Renal cortical epithelial cell (primary cell): Measurements from ENCODE around the gene KAT2B. TPM values are rescaled to one million over a fixed set of nuclear protein-coding genes. Genes with fewer than 3 reads are reported as not detected.

Experiments
- DNase-seq: peaks from one replicate; pipeline ENCODE4 v3.0.0-alpha.2; 2011; ENCODE audit warnings: low read depth
- total RNA-seq: library from RNA; depleted of rRNA; stranded (reverse); fragments of >200 nt; gene quantifications from 2 replicates; pipeline ENCODE4 v1.2.3, GENCODE V29; 2014

KAT2B gene
- total RNA-seq, 1 donor from 2014 or later = 13.6 TPM

DNA sequence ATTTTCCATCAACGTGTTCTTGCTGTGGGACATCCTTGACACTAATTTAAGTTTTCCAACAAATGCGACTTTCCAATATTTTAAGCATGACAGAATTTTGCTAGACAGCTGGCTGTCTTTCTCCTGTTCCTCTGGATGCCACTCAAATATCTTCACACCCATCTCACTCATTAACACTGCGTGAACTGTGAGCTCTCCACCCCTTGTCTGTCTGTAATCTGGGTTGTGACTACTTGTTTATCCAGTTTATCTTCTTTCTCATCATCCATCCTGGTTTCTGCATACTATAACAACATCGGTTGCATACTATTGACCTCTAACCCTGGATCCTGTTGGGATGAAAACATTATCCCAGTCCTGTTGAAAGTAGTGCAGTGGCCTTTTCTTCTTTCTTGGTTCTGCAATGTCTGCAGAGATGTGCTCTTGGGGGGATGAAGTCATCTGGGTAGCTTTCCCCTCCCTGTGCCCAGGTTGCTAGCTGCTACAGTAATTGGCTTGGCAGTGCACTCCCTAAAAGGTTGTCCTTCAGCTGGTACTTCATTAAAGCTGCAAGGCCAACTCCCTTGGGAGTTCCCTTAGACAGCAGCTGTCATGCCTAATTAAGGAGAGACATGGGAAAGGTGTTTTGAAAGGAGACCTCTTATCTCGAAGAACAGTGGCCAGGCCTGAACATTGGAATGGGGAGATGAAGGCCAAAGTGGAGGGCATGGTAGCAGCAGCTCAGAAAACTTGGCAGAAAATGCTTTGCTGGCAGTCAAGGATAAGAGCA lies 24.7 kb downstream of the KAT2B start:
- no peak for DNase-seq

DNA sequence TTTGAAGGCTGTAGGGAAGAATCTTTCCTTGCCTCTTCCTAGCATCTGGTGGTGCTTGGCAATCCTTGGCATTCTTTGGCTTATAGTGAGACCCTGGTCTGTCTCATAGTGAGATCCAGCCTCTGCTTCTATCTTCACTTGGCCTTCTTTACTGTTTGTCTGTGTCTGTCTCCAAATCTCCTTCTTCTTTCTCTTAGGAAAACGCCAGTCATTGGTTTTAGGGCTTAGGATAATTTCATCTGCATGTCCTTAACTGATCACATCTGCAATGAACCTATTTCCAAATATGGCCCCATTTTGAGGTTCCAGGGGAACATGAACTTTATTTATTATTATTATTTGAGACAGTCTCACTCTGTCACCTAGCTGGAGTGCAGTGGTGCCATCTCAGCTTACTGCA lies 25.8 kb downstream of the KAT2B start:
- no peak for DNase-seq

DNA sequence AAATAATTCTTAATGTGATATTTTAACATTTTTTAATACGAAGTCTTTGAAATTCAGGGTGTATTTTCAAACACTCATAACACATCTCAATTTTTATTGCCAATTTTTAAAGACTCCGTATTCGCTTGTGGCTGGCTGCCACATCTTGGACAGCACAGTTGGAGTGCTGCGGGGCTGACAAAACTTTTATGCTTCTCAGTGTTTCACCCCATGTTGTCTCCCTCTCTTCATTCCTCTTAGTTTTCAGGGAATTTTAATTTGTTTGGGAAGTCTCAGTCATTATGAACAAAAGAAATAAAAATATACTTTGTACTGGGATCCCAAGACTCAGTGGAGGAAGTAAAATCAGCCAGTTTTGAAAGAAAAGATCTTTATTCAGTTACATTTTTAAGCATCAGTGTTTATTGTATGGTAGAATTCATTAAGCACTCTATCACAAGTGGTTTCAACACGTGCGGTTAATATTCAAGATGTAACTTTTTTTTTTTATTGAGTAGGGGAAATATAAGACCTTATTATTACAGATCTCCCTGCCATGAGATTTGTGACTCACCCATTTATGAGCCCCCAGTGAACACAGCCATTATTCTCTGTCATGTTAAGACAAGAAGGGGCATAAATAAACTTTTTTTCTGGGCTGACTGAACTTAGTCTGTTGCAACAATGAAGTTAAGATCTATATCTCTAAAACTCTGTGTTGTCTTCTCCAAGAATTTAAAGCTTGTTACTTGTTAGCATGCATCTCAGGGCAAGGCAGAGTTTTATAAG lies 26.8 kb downstream of the KAT2B start:
- no peak for DNase-seq

DNA sequence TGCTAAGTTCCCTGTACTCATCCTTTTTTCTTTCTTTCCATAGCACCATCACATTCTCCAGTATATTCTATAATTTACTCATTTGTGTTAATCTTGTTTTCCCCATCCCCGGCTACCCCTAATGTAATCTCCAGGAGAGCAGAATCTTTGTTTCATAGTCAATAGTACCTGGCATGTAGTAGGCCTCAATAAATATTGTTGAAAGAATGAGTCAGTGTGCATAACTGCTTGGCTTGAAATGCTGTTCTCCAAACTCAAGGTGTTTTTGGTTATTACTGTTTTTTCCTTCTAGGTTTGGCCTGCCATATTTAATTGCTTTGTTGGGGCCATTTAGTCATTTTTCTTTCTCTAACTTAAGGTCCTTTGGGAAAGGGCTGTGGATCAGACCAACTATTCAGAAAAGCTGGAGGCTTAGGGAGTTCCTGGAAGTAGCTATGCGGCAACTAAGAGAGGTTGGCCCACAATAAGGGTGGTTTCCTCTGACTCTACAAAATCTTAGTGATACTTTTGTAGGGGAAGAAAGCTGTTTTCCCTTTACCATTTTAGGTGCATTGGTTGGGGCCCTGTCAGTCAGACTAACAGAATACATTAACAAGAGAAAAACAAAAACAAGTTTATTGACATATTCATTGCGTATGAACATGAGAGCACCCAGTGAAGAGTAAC lies 28.4 kb downstream of the KAT2B start:
- DNase-seq = peak; percentile 35

DNA sequence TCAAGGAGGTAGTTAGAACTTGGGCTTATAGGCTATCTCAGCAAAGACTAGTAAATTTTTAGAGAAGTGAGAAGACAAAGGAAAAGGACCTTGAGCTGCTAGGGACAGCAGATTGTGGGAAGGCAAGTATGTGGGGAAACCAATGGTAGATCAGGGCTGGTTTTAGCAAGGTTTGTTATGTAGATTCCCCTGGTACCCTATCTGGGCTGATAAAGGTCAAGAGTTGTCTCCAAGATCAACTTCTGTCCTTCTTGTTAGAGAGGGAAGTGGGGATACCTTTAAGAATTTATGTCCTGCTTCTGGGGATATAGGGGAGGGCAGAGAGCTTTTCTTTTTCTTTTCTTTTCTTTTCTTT lies 28.9 kb downstream of the KAT2B start:
- DNase-seq = no peak

DNA sequence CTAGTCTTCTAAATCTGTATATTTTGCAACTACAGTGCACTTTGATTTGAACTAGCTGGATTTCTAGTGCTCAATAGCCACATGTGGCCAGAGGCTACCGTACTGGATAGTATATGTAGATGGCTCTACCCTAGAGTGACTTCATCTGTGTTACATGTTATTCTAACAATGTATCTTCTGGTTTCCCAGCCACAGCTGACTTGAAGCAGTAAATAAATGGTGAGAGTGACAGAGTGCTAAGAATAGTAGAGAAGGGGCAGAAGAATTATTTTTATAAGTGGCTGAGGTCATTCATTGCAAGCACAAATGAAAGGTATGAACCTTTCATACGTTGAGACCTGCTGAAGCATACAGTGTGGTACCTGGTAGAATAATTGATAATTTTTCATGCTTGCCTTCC lies 30.9 kb downstream of the KAT2B start:
- DNase-seq = no peak

DNA sequence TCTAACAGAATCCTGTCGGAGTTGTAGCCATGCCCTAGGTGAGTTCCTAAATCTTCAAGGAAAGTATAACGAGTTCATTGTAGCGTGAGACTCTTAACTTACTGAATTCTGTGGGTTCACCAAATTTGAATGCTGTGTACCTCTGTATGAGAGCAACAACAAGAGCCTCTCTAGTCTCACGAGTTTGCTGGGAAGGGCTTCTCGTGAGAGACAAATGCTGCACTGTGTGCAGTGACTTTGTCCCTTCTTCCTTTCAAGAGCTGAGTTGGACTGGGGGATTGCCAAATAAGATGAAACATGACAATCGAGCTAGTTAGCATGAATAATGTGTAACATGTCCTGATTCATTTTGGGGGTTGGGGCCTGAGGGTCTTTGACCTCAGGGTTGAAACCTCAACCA lies 32.2 kb downstream of the KAT2B start:
- no peak for DNase-seq

DNA sequence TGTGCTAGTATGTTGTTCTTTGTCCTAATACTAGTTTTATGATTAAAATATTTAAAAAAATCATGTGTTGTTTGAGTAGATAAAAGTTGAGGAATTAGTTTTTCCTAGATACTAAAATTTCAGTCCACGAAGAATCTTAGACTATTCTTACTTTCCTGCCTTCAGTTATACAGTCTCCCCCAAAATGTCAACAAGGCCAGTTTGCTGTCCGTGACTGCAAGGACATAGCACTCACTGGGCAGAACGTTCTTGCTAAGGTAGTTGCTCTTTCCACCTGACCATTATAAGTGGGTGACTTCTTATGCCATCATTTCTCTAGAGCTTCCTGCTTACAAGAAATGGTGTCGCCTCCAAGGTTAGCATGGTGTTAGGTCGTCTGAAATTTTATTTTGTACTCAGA lies 32.8 kb downstream of the KAT2B start:
- no peak for DNase-seq

DNA sequence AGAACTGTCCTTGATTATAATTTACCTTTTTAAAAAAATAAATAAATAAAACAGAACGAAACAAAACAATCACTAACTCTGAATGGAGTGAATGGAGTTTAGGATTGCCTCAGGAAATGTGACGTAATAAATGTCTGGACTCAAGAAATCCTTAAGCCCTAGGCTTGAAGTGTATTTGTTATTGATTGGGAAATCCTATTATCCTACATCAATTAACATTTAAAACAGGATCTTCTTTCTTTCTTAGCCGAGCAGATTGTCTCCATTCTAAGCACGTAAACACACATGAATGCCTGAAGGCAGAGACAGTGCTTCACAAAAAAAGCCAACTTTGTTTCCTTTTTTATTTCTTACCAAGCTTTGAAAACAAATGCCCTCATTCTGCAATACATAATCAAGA lies 33.4 kb downstream of the KAT2B start:
- peak; percentile 19 for DNase-seq

DNA sequence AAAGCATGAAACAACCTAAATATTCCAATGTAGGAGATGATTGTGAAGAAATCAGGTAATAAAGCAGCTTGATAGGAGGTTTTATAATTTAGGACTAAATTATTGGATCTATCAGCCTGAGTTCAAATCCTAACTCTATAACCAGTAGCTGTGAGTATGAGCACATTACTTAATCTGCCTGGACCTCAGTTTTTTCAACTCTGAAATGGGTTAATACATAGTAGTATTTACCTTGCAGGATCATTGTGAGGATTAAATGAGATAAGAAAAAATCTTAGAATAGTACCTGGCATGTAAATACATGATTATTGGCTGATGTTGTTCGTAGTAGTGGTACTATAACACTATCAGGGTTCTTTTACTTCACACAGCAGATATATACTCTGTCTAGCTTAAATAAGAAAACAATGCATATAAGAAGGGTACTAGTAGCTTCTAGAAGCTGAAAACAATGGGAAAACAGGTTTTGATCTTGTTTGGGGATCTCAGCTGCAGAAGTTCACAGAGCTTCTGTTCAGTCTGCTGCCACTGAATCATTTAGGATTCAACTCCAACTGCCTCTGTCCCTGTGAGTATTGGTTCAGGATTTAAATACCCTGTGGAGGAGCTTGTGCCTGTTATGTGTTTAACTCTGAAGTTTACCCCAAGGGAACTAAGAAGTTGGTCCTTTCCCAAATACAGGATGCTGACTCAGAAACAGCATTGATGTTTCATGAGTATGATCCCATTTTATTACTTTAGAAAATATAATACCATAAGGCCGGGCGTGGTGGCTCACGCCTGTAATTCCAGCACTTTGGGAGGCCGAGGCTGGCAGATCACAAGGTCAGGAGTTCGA lies 34.2 kb downstream of the KAT2B start:
- DNase-seq = no peak

DNA sequence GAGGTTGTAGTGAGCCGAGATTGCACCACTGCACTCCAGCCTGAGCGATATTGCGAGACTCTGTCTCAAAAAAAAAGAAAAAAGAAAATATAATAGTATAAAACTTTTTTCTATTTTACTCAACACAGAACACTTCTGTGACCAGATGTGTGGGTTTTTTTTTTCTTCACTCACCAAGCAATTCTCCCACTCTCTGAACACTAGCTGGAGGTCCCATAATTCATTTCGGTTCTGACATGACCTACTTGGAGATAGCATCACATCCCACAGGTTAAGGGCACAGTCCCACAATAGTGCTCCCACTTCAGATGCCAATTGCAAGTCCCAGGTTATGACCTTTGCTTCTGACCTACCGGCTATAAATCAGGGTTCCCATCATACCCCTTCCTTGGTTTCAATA lies 35.0 kb downstream of the KAT2B start:
- DNase-seq = no peak

DNA sequence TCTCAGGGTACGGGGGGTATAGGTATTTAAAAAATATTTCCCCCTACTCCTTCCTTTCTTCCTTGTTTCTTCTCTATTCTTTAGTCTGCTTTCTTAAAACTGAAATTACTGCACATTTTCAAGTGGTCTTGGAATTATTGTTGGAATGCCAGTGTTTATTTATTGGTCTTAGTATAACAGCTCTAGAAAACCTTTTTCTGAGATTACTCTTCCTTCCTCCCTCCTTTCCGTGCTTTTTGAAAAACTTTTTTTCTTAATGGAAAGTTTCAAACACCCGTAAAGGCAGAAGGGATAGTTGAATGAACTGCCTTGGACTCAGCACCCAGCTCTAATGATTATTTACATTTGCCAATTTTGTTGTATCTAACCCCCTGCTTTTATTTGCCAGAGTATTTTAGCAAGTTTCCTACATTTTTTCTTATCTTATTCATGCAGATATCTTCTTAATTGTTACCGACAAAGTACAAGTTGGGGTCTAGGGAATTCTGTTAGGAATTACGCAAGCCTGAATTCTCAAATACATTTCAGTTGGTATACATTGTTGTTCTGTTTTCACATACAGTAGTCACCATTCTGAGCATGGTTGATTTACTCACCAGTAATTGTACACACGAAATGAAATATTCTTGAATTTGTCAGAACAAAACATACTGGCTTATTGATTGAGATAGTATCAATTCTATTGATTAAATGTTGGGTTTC lies 36.2 kb downstream of the KAT2B start:
- no peak for DNase-seq

DNA sequence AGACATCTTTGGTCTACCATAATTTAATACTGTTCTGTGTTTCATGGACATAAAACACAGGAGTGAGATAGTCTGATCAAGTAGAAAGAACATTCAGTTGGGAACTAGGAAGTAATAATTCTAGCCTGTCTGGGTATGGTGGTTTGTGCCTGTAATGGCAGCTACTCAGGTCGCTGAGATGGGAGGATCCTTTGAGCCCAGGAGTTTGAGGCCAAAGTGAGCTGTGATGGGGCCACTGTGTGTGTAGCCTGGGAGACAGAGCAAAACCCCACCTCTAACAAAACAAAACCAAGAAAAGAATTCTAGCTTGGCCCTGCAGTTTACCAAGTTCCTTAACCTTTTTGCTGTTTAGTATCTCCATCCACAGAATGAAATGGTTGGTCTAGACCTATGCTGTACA lies 36.8 kb downstream of the KAT2B start:
- DNase-seq = no peak

DNA sequence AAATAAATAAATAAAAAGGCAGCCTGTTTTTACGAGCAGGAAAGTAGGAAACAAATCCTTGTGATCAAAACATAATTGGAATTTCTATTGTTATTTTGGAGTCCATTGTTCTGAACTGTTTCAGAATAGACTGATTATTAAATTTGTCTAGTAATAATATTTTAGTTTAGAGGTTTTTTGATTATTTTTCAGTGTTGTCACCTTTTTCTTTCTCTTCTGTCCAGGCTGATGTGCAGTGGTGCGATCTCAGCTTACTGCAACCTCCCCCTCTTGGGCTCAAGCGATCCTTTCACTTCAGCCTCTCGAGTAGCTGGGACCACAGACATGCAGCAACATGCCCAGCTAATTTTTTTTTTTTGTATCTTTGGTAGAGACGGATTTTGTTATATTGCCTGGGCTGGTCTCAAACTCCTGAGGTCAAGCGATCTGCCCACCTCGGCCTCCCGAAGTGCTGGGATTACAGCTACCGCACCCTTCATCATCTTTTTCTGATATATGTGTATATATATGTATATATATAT lies 38.0 kb downstream of the KAT2B start:
- no peak for DNase-seq

DNA sequence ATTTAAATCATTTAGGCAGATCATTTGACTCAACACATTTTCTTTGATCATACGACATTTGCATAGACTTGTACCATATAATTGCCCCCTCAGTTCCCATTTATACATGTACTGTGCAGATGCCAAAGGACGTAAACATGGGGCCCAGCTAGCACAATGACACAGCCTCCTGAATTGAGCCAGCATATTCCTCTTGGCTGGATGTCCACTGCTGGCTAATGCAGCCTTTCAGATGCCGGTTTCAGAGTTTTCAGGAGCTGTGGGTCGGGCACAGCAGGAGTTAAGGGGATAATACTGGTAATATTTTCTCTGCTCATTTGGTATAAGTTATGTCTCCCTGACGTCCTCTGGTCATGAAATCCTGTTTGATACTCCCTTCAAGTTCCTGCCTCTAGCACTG lies 39.4 kb downstream of the KAT2B start:
- DNase-seq = no peak

DNA sequence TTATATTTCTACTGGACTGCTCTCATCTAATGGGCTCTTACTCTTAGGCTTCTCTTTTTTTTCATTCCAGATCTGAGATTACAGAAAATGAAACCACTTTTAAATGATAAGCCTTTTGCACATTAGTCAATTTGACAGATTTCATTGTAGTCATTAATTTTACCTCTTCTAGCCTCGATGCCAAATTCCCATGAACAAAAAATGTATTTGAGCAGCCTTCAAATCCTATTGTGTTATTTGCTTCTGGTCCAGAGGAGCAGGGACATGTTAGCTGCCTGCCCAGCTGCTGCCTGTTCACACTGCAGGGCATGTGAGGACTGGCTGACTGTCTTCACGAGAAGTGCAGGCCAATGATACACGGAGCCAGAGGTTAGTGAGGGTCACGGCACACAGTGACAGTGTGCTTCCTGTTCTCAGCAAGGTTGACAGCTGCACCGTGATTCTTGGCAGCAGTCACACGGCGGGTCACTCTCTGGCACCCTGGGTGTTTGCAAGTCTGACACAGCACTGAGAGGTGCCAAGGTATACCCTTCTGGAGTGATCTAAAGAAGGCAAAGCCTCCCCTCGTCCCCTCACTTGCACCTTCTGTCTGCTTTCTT lies 40.8 kb downstream of the KAT2B start:
- DNase-seq = peak; percentile 15

DNA sequence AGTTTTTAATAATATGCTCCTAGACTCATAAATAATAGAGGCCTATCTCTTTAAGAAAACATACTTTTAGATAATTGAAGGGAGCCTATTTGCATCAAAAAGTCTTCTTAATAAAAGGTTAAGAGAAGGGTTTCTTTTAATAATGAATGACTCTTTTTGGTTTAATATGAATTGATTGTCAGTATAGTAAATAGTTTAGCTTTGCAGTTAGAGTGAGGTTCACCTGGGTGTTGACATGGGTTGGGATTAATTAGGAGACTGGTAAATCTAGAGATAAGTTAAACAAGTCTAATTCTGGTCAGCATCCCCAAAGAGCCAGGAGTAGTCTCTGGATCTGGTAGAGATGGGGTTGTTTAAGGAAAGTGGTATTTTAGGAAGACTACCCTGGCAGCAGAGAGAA lies 43.0 kb downstream of the KAT2B start:
- DNase-seq = no peak

DNA sequence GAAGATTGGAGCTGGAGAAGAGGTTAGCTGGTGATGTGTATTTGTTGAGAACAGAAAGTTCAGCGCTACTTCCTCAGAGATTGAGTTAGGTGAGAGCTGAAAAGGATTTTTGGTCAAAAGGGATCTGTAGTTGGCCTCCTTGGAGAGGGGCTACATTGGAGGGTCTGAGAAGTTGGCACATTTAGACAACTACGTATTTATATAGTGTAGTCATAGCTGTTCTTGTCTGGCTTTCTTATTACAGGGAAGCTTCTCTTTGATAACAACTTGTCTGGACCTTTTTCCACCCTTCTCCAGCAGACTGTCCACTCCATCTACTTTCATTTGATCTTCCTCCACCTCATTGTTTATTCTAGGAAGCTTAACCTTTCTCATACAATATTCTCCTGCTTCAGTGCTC lies 43.7 kb downstream of the KAT2B start:
- DNase-seq = no peak

DNA sequence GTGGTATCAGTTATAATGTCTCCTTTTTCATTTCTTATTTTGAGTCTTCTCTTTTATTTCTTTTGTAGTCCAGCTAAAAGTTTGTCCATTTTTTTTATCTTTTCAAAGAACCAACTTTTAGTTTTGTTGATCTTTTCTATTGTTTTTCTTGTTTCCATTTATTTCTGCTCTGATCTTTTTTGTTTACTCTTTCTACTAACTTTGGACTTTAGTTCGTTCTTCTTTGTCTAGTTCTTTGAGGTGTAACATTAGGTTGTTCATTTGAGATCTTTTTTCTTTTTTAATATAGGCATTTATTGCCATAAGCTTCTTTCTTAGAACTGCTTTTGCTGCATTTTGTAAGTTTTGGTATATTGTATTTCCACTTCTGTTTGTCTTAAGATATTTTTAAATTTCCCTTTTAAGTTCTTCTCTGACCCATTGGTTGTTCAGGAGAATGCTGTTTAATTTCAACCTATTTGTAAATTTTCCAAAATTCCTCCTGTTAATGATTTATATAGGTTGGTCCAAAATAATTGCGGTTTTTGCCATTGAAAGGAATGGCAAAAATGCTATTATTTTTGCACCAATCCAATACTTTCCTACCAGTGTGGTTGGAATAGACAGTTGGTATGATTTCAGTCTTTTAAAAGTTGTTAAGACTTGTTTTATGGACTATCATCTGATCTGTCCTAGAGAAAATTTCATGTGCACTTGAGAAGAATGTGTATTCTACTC lies 51.2 kb downstream of the KAT2B start:
- DNase-seq = peak; percentile 72

DNA sequence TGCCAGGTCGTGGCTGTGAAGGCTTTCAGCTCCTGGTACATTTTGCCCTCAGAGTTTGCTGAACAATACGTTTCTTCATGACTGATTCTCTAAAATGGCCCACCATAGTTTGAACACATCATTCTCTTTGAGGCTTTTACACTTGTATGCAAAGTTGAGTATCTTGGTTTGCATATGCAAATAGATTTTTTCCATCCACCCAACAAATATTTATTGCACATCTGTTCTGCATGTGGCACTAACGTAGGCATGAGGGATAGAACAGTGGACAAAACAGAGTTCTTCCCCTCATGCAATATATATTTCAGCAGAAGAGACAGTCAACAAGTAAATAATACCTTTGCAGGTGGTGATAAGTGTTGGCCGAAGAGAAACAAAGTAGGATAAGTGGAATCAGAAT lies 55.2 kb downstream of the KAT2B start:
- no peak for DNase-seq
